ENCODE results near the gene MYH9.
"Not testable (repeated sequence)": the region's sequence is repeated elsewhere in the genome, so short reads cannot be mapped to it uniquely, and the experiment has no call there.

Gene MYH9

GRCh38 chr22:36398601-36399471, 11.1 kb upstream of the MYH9 start:
- Mint-ChIP-seq H3K4me3 (no peak overlapping the region), H3K4me1 (no peaks in the 10 kb centered on the region), H3K27ac (no peak overlapping the region), H3K27me3 (ENCODE audit: low read depth) (no peaks in the 10 kb centered on the region), H3K36me3 (ENCODE audit: low read depth) (no peaks in the 10 kb centered on the region), H3K9me3 (no peaks in the 10 kb centered on the region)
- no peak for TF ChIP-seq CTCF (IDR thresholded peaks at IDR 0.05; ENCODE audit: unreplicated experiment in 3 of 3)

GRCh38 chr22:36397131-36398093, 9.6 kb upstream of the MYH9 start:
- H3K4me3 Mint-ChIP-seq, result no peak overlapping the region
- peak overlapping the region in 1 of 3 experiments; percentile 58 for H3K27ac Mint-ChIP-seq
- no peaks in the 10 kb centered on the region for H3K4me1 Mint-ChIP-seq
- no peaks in the 10 kb centered on the region for H3K36me3 Mint-ChIP-seq (ENCODE audit: low read depth)
- H3K27me3 Mint-ChIP-seq (ENCODE audit: low read depth), result no peaks in the 10 kb centered on the region
- no peaks in the 10 kb centered on the region for H3K9me3 Mint-ChIP-seq
- TF ChIP-seq CTCF (IDR thresholded peaks at IDR 0.05; ENCODE audit: unreplicated experiment in 3 of 3), result no peak

GRCh38 chr22:36395915-36396314, 8.1 kb upstream of the MYH9 start:
- TF ChIP-seq CTCF (IDR thresholded peaks at IDR 0.05; ENCODE audit: unreplicated experiment in 3 of 3), result no peak
- Mint-ChIP-seq H3K27ac (peak overlapping the region in 2 of 3 experiments; percentile 20 to 24), H3K4me3 (no peak overlapping the region), H3K4me1 (no peaks in the 10 kb centered on the region), H3K9me3 (no peaks in the 10 kb centered on the region), H3K36me3 (ENCODE audit: low read depth) (no peaks in the 10 kb centered on the region), H3K27me3 (ENCODE audit: low read depth) (no peaks in the 10 kb centered on the region)

GRCh38 chr22:36395055-36395849, 7.5 kb upstream of the MYH9 start:
- Mint-ChIP-seq H3K27ac (peak overlapping the region in 1 of 3 experiments; percentile 25), H3K27me3 (ENCODE audit: low read depth) (no peaks in the 10 kb centered on the region), H3K4me3 (no peak overlapping the region), H3K36me3 (ENCODE audit: low read depth) (no peaks in the 10 kb centered on the region), H3K4me1 (no peaks in the 10 kb centered on the region), H3K9me3 (no peaks in the 10 kb centered on the region)
- TF ChIP-seq CTCF (IDR thresholded peaks at IDR 0.05; ENCODE audit: unreplicated experiment in 3 of 3), result no peak

GRCh38 chr22:36391638-36392037, 3.9 kb upstream of the MYH9 start:
- Mint-ChIP-seq H3K4me3 (peak overlapping the region in 2 of 3 experiments; percentile 52 to 73), H3K9me3 (no peaks in the 10 kb centered on the region), H3K4me1 (peaks cover 8% of the 10 kb centered on the region), H3K27me3 (ENCODE audit: low read depth) (no peaks in the 10 kb centered on the region), H3K27ac (peak overlapping the region in 1 of 3 experiments; percentile 54), H3K36me3 (ENCODE audit: low read depth) (no peaks in the 10 kb centered on the region)
- TF ChIP-seq CTCF (IDR thresholded peaks at IDR 0.05; ENCODE audit: unreplicated experiment in 3 of 3), result no peak

- not testable (repeated sequence) for H3K27me3 Mint-ChIP-seq (ENCODE audit: low read depth); H3K9me3 Mint-ChIP-seq
- peak overlapping the region; percentile 82 to 87 (median 86) for H3K4me3 Mint-ChIP-seq
These were observed 1.4 kb upstream of the MYH9 start for GRCh38 chr22:36389122-36389521.

More at GRCh38 chr22:36389122-36389521, 1.4 kb upstream of the MYH9 start:
- not testable (repeated sequence) for H3K36me3 Mint-ChIP-seq (ENCODE audit: low read depth)
- peaks cover 28% of the 10 kb centered on the region for H3K4me1 Mint-ChIP-seq
- peak overlapping the region in 2 of 3 experiments; percentile 82 to 88 for H3K27ac Mint-ChIP-seq

Data from nephron (organoid).